A549 (cell line): ENCODE measurements around the gene PLA2G1B. TPM values are rescaled to one million over a fixed set of nuclear protein-coding genes. Genes with fewer than 3 reads are reported as not detected.
A peak's percentile ranks its signal among the peaks of the same experiment; 100 is the strongest.
"Not testable (repeated sequence)": the region's sequence is repeated elsewhere in the genome, so short reads cannot be mapped to it uniquely, and the experiment has no call there.

ENCODE experiments used
- ATAC-seq, 2 experiments: fragments of 200-7000 bp in 1 of 2; fragments of >200 bp in 1 of 2; cut with Nextera tagmentation in 1 of 2; cut with Tn5 transposase in 1 of 2; 3 replicates each; pipeline versions ENCODE4 v1.8.0 to v1.9.1; 2018 to 2020; ENCODE audit warnings: mild to moderate bottlenecking in 1 of 2, moderate library complexity in 1 of 2
- CTCF ChIA-PET: fragments of 300-600 bp; sonication (Branson Sonifier 250); formaldehyde crosslinking; extraction: SDS; loops from one replicate; lab custom pipeline; 2021; ENCODE audit warnings: antibody characterized with exemption, inconsistent platforms; lab: Yijun Ruan, JAX
- POLR2A ChIA-PET: fragments of 350-600 bp; formaldehyde crosslinking; extraction: SDS; loops from one replicate; lab custom pipeline; 2021; ENCODE audit warnings: antibody characterized with exemption, inconsistent platforms; lab: Yijun Ruan, JAX
- DNase-seq, 2 experiments: peaks; one replicate each; pipeline versions ENCODE4 v3.0.0 to v3.0.0-alpha.2; 2011 to 2016; ENCODE audit warnings: low read depth in 1 of 2, low spot score in 1 of 2
- FAIRE-seq: peaks from 2 replicates; lab custom pipeline; 2011; peaks lifted over from hg19 to GRCh38; lab: Jason Lieb, UNC
- H3K27ac ChIP-seq, 2 experiments: fragments of >200 bp; sonication (Bioruptor Twin); formaldehyde crosslinking; 3 replicates each; pipeline ENCODE4 v1.5.1; 2016 to 2017
- H3K4me1 ChIP-seq: fragments of >200 bp; sonication (Bioruptor Twin); formaldehyde crosslinking; 3 replicates; pipeline ENCODE4 v1.6.1; 2016
- H3K4me2 ChIP-seq: fragments of >200 bp; sonication (Bioruptor Twin); formaldehyde crosslinking; 3 replicates; pipeline ENCODE4 v1.6.1; 2016
- H3K4me3 ChIP-seq: fragments of >200 bp; sonication (Bioruptor Twin); formaldehyde crosslinking; 3 replicates; pipeline ENCODE4 v1.5.1; 2016
- H3K9me3 ChIP-seq: fragments of >200 bp; sonication (Bioruptor Twin); formaldehyde crosslinking; 3 replicates; pipeline ENCODE4 v1.6.1; 2016
- BHLHE40 ChIP-seq: IDR thresholded peaks from 2 replicates; pipeline ENCODE4 v1.6.1; 2012; ENCODE audit warnings: low read depth, low read length, inconsistent platforms
- CTCF ChIP-seq: fragments of >200 bp; sonication (Bioruptor Twin); formaldehyde crosslinking; IDR thresholded peaks from 3 replicates; pipeline ENCODE4 v1.5.1; 2016
- EHMT2 ChIP-seq: fragments of 200-600 bp; sonication (generic); IDR thresholded peaks from 2 replicates; pipeline ENCODE4 v1.6.1; 2016; ENCODE audit warnings: antibody characterized with exemption, low read depth, mild to moderate bottlenecking, moderate library complexity
- FOSB ChIP-seq: fragments of 250-450 bp; sonication (Bioruptor Pico); IDR thresholded peaks from 2 replicates; pipeline ENCODE4 v1.5.0; 2020; ENCODE audit warnings: mild to moderate bottlenecking, moderate library complexity
- FOSL2 ChIP-seq, 2 experiments: fragments of 450-650 bp in 1 of 2; fragments of >200 bp in 1 of 2; sonication (Bioruptor Twin) in 1 of 2; formaldehyde crosslinking; IDR thresholded peaks; 2 replicates each; pipeline versions ENCODE4 v1.5.0 to v1.6.1; 2016 to 2020; ENCODE audit warnings: mild to moderate bottlenecking in 1 of 2, moderate library complexity in 1 of 2
- HES2 ChIP-seq: fragments of >200 bp; sonication (Bioruptor Twin); formaldehyde crosslinking; IDR thresholded peaks from 2 replicates; pipeline ENCODE4 v1.6.1; 2016
- HOXA7 ChIP-seq: fragments of 250-450 bp; sonication (Bioruptor Pico); IDR thresholded peaks from 2 replicates; pipeline ENCODE4 v1.5.0; 2020; ENCODE audit warnings: mild to moderate bottlenecking, moderate library complexity
- JUNB ChIP-seq: fragments of >200 bp; sonication (Bioruptor Twin); formaldehyde crosslinking; IDR thresholded peaks from 2 replicates; pipeline ENCODE4 v1.6.1; 2016
- KDM1A ChIP-seq: fragments of 200-600 bp; sonication (generic); IDR thresholded peaks from 2 replicates; pipeline ENCODE4 v1.6.1; 2016; ENCODE audit warnings: low read depth, mild to moderate bottlenecking
- KDM5A ChIP-seq: fragments of 200-600 bp; sonication (generic); IDR thresholded peaks from 2 replicates; pipeline ENCODE4 v1.6.1; 2016; ENCODE audit warnings: antibody characterized with exemption, mild to moderate bottlenecking
- MAX ChIP-seq: IDR thresholded peaks from 2 replicates; pipeline ENCODE4 v1.6.1; 2012
- POLR2AphosphoS2 ChIP-seq: conservative IDR thresholded peaks from 2 replicates; pipeline ENCODE4 v1.6.1; 2012; ENCODE audit warnings: low read length, improper control_type of control experiment, inconsistent platforms
- RAD21 ChIP-seq, 2 experiments: fragments of >200 bp in 1 of 2; sonication (Bioruptor Twin) in 1 of 2; formaldehyde crosslinking in 1 of 2; IDR thresholded peaks in 1 of 2; conservative IDR thresholded peaks in 1 of 2; 2 replicates in 1 of 2; 3 replicates in 1 of 2; pipeline ENCODE4 v1.6.1; 2012 to 2018; ENCODE audit warnings: inconsistent platforms in 1 of 2
- SMC3 ChIP-seq: fragments of >200 bp; sonication (Bioruptor Twin); formaldehyde crosslinking; IDR thresholded peaks from 3 replicates; pipeline ENCODE4 v1.6.1; 2018; ENCODE audit warnings: inconsistent platforms
- TP53 ChIP-seq: fragments of 250-450 bp; sonication (Bioruptor Pico); IDR thresholded peaks from 2 replicates; pipeline ENCODE4 v1.5.0; 2021; ENCODE audit warnings: mild to moderate bottlenecking, moderate library complexity
- ZC3H11A ChIP-seq: fragments of 450-650 bp; IDR thresholded peaks from 2 replicates; pipeline ENCODE4 v1.6.1; 2014; ENCODE audit warnings: antibody characterized with exemption, mild to moderate bottlenecking
- ZFP36 ChIP-seq: fragments of 450-650 bp; IDR thresholded peaks from 2 replicates; pipeline ENCODE4 v1.6.1; 2014; ENCODE audit warnings: borderline replicate concordance; ENCODE audit not compliant: partially characterized antibody
- ZNF302 ChIP-seq: fragments of 250-450 bp; sonication (Bioruptor Pico); IDR thresholded peaks from 2 replicates; pipeline ENCODE4 v1.9.0; 2021; ENCODE audit warnings: inconsistent platforms, mild to moderate bottlenecking, moderate library complexity
- WGBS: methylation state at CpG from one replicate; pipeline ENCODE4 v1.1.6; 2017; ENCODE audit errors: missing lambda C conversion rate; 5-methylcytosine and 5-hydroxymethylcytosine counted together
- polyA plus RNA-seq, 4 experiments: library from polyadenylated mRNA; depleted of rRNA in 3 of 4; stranded (reverse); fragments of >200 nt; fragmentation: RNase III in 1 of 4; extraction: RNeasy Plus Mini Kit Qiagen cat#74134 plus additional on column Dnase treatment in 1 of 4; gene quantifications; 2 replicates in 3 of 4; 3 replicates in 1 of 4; pipeline ENCODE4 v1.2.3, GENCODE V29; 2011 to 2017

PLA2G1B gene
- polyA plus RNA-seq, 2 of the 4 experiments (the other 2 are of a cell fraction), result 0.21 TPM; not detected in 1

- FAIRE-seq, result no peak
- no peak overlapping the region for H3K4me2 ChIP-seq
- POLR2A ChIA-PET, result no interaction called here
- no peak for TF ChIP-seq ZFP36
- no peak for TF ChIP-seq MAX
- TF ChIP-seq RAD21 (conservative IDR thresholded peaks at IDR 0.05 in 1 of 2, IDR thresholded peaks at IDR 0.05 in 1 of 2), result no peak
- TF ChIP-seq CTCF, result no peak
- TF ChIP-seq KDM1A, result no peak
- TF ChIP-seq FOSB (CRISPR knock-in tag), result no peak
- TF ChIP-seq HOXA7 (CRISPR knock-in tag), result no peak
- no peak for TF ChIP-seq BHLHE40
- TF ChIP-seq EHMT2, result no peak
- no peak for TF ChIP-seq KDM5A
- TF ChIP-seq ZC3H11A, result no peak
- TF ChIP-seq FOSL2 (IDR thresholded peaks at IDR 0.05), result no peak
- TF ChIP-seq FOSL2 (CRISPR knock-in tag; IDR thresholded peaks at IDR 0.05), result no peak
- no peak for TF ChIP-seq ZNF302 (CRISPR knock-in tag)
- TF ChIP-seq TP53 (CRISPR knock-in tag), result no peak
- no peak for TF ChIP-seq HES2
- no peak for TF ChIP-seq POLR2AphosphoS2
- TF ChIP-seq JUNB, result no peak
- TF ChIP-seq, all 56 proteins: peak for 0
- H3K4me3 ChIP-seq, result no peak overlapping the region
- CTCF ChIA-PET, result interaction anchor here (0.9 to 1.5 kb wide), 3 partner anchors 13 to 92 kb away, joined by 3 read pairs; no protein-coding TSS in a partner anchor
- DNase-seq, result no peak
- no peak for ATAC-seq
- H3K9me3 ChIP-seq, result peaks cover 23% of the 10 kb centered on the region
- H3K27ac ChIP-seq, result no peak overlapping the region
- no peaks in the 10 kb centered on the region for H3K4me1 ChIP-seq
- 58% methylated on average over 2 of the region's 2 CpGs for WGBS
Observed at GRCh38 chr12:120337730-120338129, 10.2 kb upstream of the PLA2G1B start.

- not testable (repeated sequence) for FAIRE-seq, ATAC-seq
Observed at GRCh38 chr12:120336392-120336791, 8.8 kb upstream of the PLA2G1B start.

GRCh38 chr12:120335447-120335846 lies 7.9 kb upstream of the PLA2G1B start:
- 22% methylated on average over 12 of the region's 12 CpGs for WGBS
- CTCF ChIA-PET, result interaction anchor here (0.6 to 2.2 kb wide), 11 partner anchors 9 to 322 kb away, joined by 3 to 12 read pairs (median 4); no protein-coding TSS in a partner anchor
- H3K4me3 ChIP-seq, FAIRE-seq, POLR2A ChIA-PET, H3K4me1 ChIP-seq, H3K27ac ChIP-seq, H3K4me2 ChIP-seq: not testable (repeated sequence)
- ATAC-seq, result peak; percentile 54 to 66; a peak in 3 of 6 replicates
- peak in 1 of 2 experiments; percentile 76 for DNase-seq
- H3K9me3 ChIP-seq, result peaks cover 23% of the 10 kb centered on the region
- TF ChIP-seq RAD21 (conservative IDR thresholded peaks at IDR 0.05 in 1 of 2, IDR thresholded peaks at IDR 0.05 in 1 of 2) (peak; percentile 51 to 71; a peak in 3 of 5 replicates), SMC3 (peak; percentile 53), CTCF (peak; percentile 59), MAX (peak; percentile 39; the same call in 1 of the 2 replicates)

More at GRCh38 chr12:120336392-120336791, 8.8 kb upstream of the PLA2G1B start:
- CTCF ChIA-PET, result interaction anchor here (0.6 to 2.2 kb wide), 10 partner anchors 10 to 764 kb away, joined by 3 to 12 read pairs (median 4); no protein-coding TSS in a partner anchor
- H3K4me1 ChIP-seq, POLR2A ChIA-PET, H3K4me2 ChIP-seq, H3K27ac ChIP-seq, DNase-seq, H3K4me3 ChIP-seq: not testable (repeated sequence)
- peaks cover 23% of the 10 kb centered on the region for H3K9me3 ChIP-seq
- 56% methylated on average over 2 of the region's 2 CpGs for WGBS
